Activated B cell treated with CpG ODN at 0.5 μM for 24 hours (primary cell): ENCODE measurements around the gene RNF19B. TPM values are rescaled to one million over a fixed set of nuclear protein-coding genes. Genes with fewer than 3 reads are reported as not detected.
"Not testable (repeated sequence)": the region's sequence is repeated elsewhere in the genome, so short reads cannot be mapped to it uniquely, and the experiment has no call there.

Source experiments
- ATAC-seq: fragments of 200-7000 bp; cut with Tn5 transposase; one replicate; pipeline ENCODE4 v1.10.0; 2021; ENCODE audit warnings: low read depth, mild to moderate bottlenecking, moderate library complexity
- CTCF ChIA-PET: fragments of 350-600 bp; sonication (Branson Sonifier 250); formaldehyde crosslinking; loops from one replicate; lab custom pipeline; 2021; ENCODE audit warnings: antibody characterized with exemption; lab: Charles Lee
- POLR2A ChIA-PET: fragments of 350-600 bp; sonication (Branson Sonifier 250); formaldehyde crosslinking; loops from one replicate; lab custom pipeline; 2021; ENCODE audit warnings: antibody characterized with exemption; lab: Charles Lee
- DNase-seq: peaks from one replicate; pipeline ENCODE4 v3.0.0; 2022
- H3K27ac Mint-ChIP-seq: one replicate; pipeline ENCODE4 v1.8.0; 2020; ENCODE audit warnings: mixed read lengths
- H3K27me3 Mint-ChIP-seq: one replicate; pipeline ENCODE4 v1.8.0; 2021; ENCODE audit warnings: mixed read lengths
- H3K36me3 Mint-ChIP-seq: one replicate; pipeline ENCODE4 v1.8.0; 2021; ENCODE audit warnings: low read depth, mixed read lengths
- H3K4me1 Mint-ChIP-seq: one replicate; pipeline ENCODE4 v1.8.0; 2021; ENCODE audit warnings: mixed read lengths
- H3K4me3 Mint-ChIP-seq: one replicate; pipeline ENCODE4 v1.8.0; 2020; ENCODE audit warnings: mild to moderate bottlenecking, mixed read lengths
- H3K9me3 Mint-ChIP-seq: one replicate; pipeline ENCODE4 v1.8.0; 2020; ENCODE audit warnings: mixed read lengths
- CTCF ChIP-seq: fragments of 200-600 bp; IDR thresholded peaks from one replicate; pipeline ENCODE4 v1.8.0; 2022; ENCODE audit warnings: antibody characterized with exemption, mild to moderate bottlenecking
- intact Hi-C: fragments of 100-400 bp; cut with micrococcal nuclease; formaldehyde crosslinking; loops from one replicate; pipeline ENCODE4 v1.15.1; 2024
- total RNA-seq: library from RNA; stranded (reverse); gene quantifications from 2 replicates; pipeline ENCODE4 v1.2.3, GENCODE V29; 2022

RNF19B gene
- total RNA-seq, 1 donor from 2014 or later: 23.6 TPM

- POLR2A ChIA-PET: no interaction called here
These were observed 57.2 kb downstream of the RNF19B start for GRCh38 chr1:32907435-32907834.

GRCh38 chr1:32906654-32907053, 58.0 kb downstream of the RNF19B start:
- CTCF ChIA-PET: no interaction called here
- POLR2A ChIA-PET: no interaction called here
- no peaks in the 10 kb centered on the region for H3K36me3 Mint-ChIP-seq
- no peak overlapping the region for H3K4me3 Mint-ChIP-seq
- no peaks in the 10 kb centered on the region for H3K9me3 Mint-ChIP-seq
- intact Hi-C loops: no loop called here
- TF ChIP-seq CTCF: no peak
- ATAC-seq (no peak), DNase-seq (no peak)
- H3K27me3 Mint-ChIP-seq: peaks cover 20% of the 10 kb centered on the region
- H3K27ac Mint-ChIP-seq: no peak overlapping the region
- H3K4me1 Mint-ChIP-seq: peaks cover 1% of the 10 kb centered on the region

More at GRCh38 chr1:32907435-32907834, 57.2 kb downstream of the RNF19B start:
- no peaks in the 10 kb centered on the region for H3K36me3 Mint-ChIP-seq
- no peak overlapping the region for H3K27ac Mint-ChIP-seq
- H3K4me1 Mint-ChIP-seq: no peaks in the 10 kb centered on the region
- ATAC-seq (no peak), DNase-seq (no peak)
- intact Hi-C loops: no loop called here
- H3K9me3 Mint-ChIP-seq: no peaks in the 10 kb centered on the region
- TF ChIP-seq CTCF: no peak
- CTCF ChIA-PET: no interaction called here
- H3K27me3 Mint-ChIP-seq: peaks cover 15% of the 10 kb centered on the region
- H3K4me3 Mint-ChIP-seq: no peak overlapping the region

GRCh38 chr1:32905588-32905987, 59.0 kb downstream of the RNF19B start:
- H3K4me3 Mint-ChIP-seq, intact Hi-C loops, H3K36me3 Mint-ChIP-seq, DNase-seq, POLR2A ChIA-PET, ATAC-seq, H3K9me3 Mint-ChIP-seq, H3K27ac Mint-ChIP-seq, H3K4me1 Mint-ChIP-seq: not testable (repeated sequence)
- CTCF ChIA-PET: interaction anchor here (0.6 kb wide), 1 partner anchor 96 kb away, joined by 4 read pairs; no protein-coding TSS in a partner anchor
- peaks cover 24% of the 10 kb centered on the region for H3K27me3 Mint-ChIP-seq

- H3K27ac Mint-ChIP-seq: no peak overlapping the region
- no peak overlapping the region for H3K4me3 Mint-ChIP-seq
- intact Hi-C loops: no loop called here
- POLR2A ChIA-PET: no interaction called here
- no peak for TF ChIP-seq CTCF
- H3K9me3 Mint-ChIP-seq: no peaks in the 10 kb centered on the region
- peaks cover 28% of the 10 kb centered on the region for H3K27me3 Mint-ChIP-seq
- ATAC-seq (no peak), DNase-seq (no peak)
- peaks cover 8% of the 10 kb centered on the region for H3K4me1 Mint-ChIP-seq
- CTCF ChIA-PET: interaction anchor here (0.6 kb wide), 1 partner anchor 97 kb away, joined by 4 read pairs; no protein-coding TSS in a partner anchor
- no peaks in the 10 kb centered on the region for H3K36me3 Mint-ChIP-seq
These were observed 59.8 kb downstream of the RNF19B start for GRCh38 chr1:32904797-32905196.

- Mint-ChIP-seq H3K4me3 (no peak overlapping the region), H3K36me3 (no peaks in the 10 kb centered on the region), H3K27ac (no peak overlapping the region), H3K4me1 (peaks cover 8% of the 10 kb centered on the region), H3K9me3 (no peaks in the 10 kb centered on the region), H3K27me3 (peaks cover 32% of the 10 kb centered on the region)
- TF ChIP-seq CTCF: no peak
- ATAC-seq (no peak), DNase-seq (no peak)
- intact Hi-C loops: no loop called here
- ChIA-PET POLR2A (no interaction called here), CTCF (no interaction called here)
These were observed 60.4 kb downstream of the RNF19B start for GRCh38 chr1:32903991-32904785.
